ENCODE measurements around the gene EMP3.

Gene EMP3

GRCh38 chr19:48342841-48343540, 17.6 kb downstream of the EMP3 start:
- in situ Hi-C loops (cut with HindIII; ENCODE audit: low sequenced_read_pairs), result loop anchor here (25.0 kb wide), 1 partner anchor 94 kb away; the partner anchor contains the start of gene GRWD1

- in situ Hi-C loops (cut with HindIII; ENCODE audit: low sequenced_read_pairs), result loop anchor here (25.0 kb wide), 1 partner anchor 92 kb away; the partner anchor contains the start of gene GRWD1
These were observed 19.5 kb downstream of the EMP3 start for GRCh38 chr19:48344892-48345291.

GRCh38 chr19:48346191-48346590, 20.8 kb downstream of the EMP3 start:
- in situ Hi-C loops (cut with HindIII; ENCODE audit: low sequenced_read_pairs), result loop anchor here (25.0 kb wide), 1 partner anchor 91 kb away; the partner anchor contains the start of gene GRWD1

GRCh38 chr19:48348045-48348444, 22.7 kb downstream of the EMP3 start:
- in situ Hi-C loops (cut with HindIII; ENCODE audit: low sequenced_read_pairs), result loop anchor here (25.0 kb wide), 1 partner anchor 89 kb away; the partner anchor contains the start of gene GRWD1

- in situ Hi-C loops (cut with HindIII; ENCODE audit: low sequenced_read_pairs), result loop anchor here (25.0 kb wide), 1 partner anchor 89 kb away; the partner anchor contains the start of gene GRWD1
These were observed 23.4 kb downstream of the EMP3 start for GRCh38 chr19:48348737-48349136.

GRCh38 chr19:48350856-48351255, 25.5 kb downstream of the EMP3 start:
- in situ Hi-C loops (cut with HindIII; ENCODE audit: low sequenced_read_pairs), result no loop called here

- in situ Hi-C loops (cut with HindIII; ENCODE audit: low sequenced_read_pairs), result no loop called here
These were observed 26.0 kb downstream of the EMP3 start for GRCh38 chr19:48351341-48351752.

- in situ Hi-C loops (cut with HindIII; ENCODE audit: low sequenced_read_pairs), result no loop called here
These were observed 28.3 kb downstream of the EMP3 start for GRCh38 chr19:48353677-48354076.

- in situ Hi-C loops (cut with HindIII; ENCODE audit: low sequenced_read_pairs), result no loop called here
These were observed 29.1 kb downstream of the EMP3 start for GRCh38 chr19:48354332-48354992.

GRCh38 chr19:48355365-48355954, 30.1 kb downstream of the EMP3 start:
- in situ Hi-C loops (cut with HindIII; ENCODE audit: low sequenced_read_pairs), result no loop called here

GRCh38 chr19:48359123-48359522, 33.8 kb downstream of the EMP3 start:
- in situ Hi-C loops (cut with HindIII; ENCODE audit: low sequenced_read_pairs), result no loop called here

GRCh38 chr19:48361912-48362311, 36.6 kb downstream of the EMP3 start:
- in situ Hi-C loops (cut with HindIII; ENCODE audit: low sequenced_read_pairs), result no loop called here

- in situ Hi-C loops (cut with HindIII; ENCODE audit: low sequenced_read_pairs), result no loop called here
These were observed 37.6 kb downstream of the EMP3 start for GRCh38 chr19:48362716-48363499.

- in situ Hi-C loops (cut with HindIII; ENCODE audit: low sequenced_read_pairs), result no loop called here
These were observed 38.1 kb downstream of the EMP3 start for GRCh38 chr19:48363500-48363809.

GRCh38 chr19:48363810-48364597, 38.7 kb downstream of the EMP3 start, which contains the start of the genes SYNGR4 and TMEM143:
Gene SYNGR4 (plus strand): TSS chr19:48364367. CDS start chr19:48365843, 1,476 bp downstream.
Gene TMEM143 (minus strand): TSS chr19:48363940. CDS start chr19:48363920, 20 bp downstream.
- in situ Hi-C loops (cut with HindIII; ENCODE audit: low sequenced_read_pairs), result no loop called here

- in situ Hi-C loops (cut with HindIII; ENCODE audit: low sequenced_read_pairs), result no loop called here
These were observed 39.4 kb downstream of the EMP3 start for GRCh38 chr19:48364598-48365348.

GRCh38 chr19:48365602-48366001, 40.2 kb downstream of the EMP3 start:
- in situ Hi-C loops (cut with HindIII; ENCODE audit: low sequenced_read_pairs), result no loop called here

GRCh38 chr19:48367855-48368254, 42.5 kb downstream of the EMP3 start:
- in situ Hi-C loops (cut with HindIII; ENCODE audit: low sequenced_read_pairs), result no loop called here

- in situ Hi-C loops (cut with HindIII; ENCODE audit: low sequenced_read_pairs), result no loop called here
These were observed 43.6 kb downstream of the EMP3 start for GRCh38 chr19:48368936-48369335.

Measured in DLD1 (cell line).